Gastrocnemius medialis (tissue), 4 donors: ENCODE data around the gene HSD17B7. TPM values are rescaled to one million over a fixed set of nuclear protein-coding genes. Genes with fewer than 3 reads are reported as not detected.

Experiments used
- ATAC-seq, 2 donors: fragments of 150-250 bp; one replicate each; pipeline ENCODE4 v1.9.1; 2016
- DNase-seq, 2 donors: peaks; one replicate each; pipeline ENCODE4 v3.0.0-alpha.2; 2019
- H3K27ac ChIP-seq, 4 donors: fragments of 200-600 bp; sonication (generic); 1 replicate in 1 of 4; 2 replicates in 3 of 4; pipeline ENCODE4 v1.5.1; 2016 to 2018; ENCODE audit warnings: mild to moderate bottlenecking in 2 of 4, moderate library complexity in 1 of 4
- H3K27me3 ChIP-seq, 3 donors: fragments of 200-600 bp; sonication (generic) in 2 of 3; 1 replicate in 1 of 3; 2 replicates in 2 of 3; pipeline versions ENCODE4 v1.5.1 to v1.6.0; 2016 to 2019; ENCODE audit warnings: mild to moderate bottlenecking in 1 of 3, moderate library complexity in 1 of 3
- H3K36me3 ChIP-seq, 2 donors: fragments of 200-600 bp; sonication (generic) in 1 of 2; one replicate each; pipeline ENCODE4 v1.5.1; 2017 to 2018
- H3K4me1 ChIP-seq, 2 donors: fragments of 200-600 bp; sonication (generic) in 1 of 2; one replicate each; pipeline ENCODE4 v1.5.1; 2016 to 2017; ENCODE audit warnings: mild to moderate bottlenecking in 2 of 2
- H3K4me3 ChIP-seq, 4 donors: fragments of 200-600 bp; sonication (generic) in 3 of 4; 1 replicate in 1 of 4; 2 replicates in 3 of 4; pipeline ENCODE4 v1.5.1; 2016 to 2019; ENCODE audit warnings: mild to moderate bottlenecking in 2 of 4
- H3K9me3 ChIP-seq, 3 donors: fragments of 200-600 bp; sonication (generic) in 2 of 3; 1 replicate in 1 of 3; 2 replicates in 2 of 3; pipeline ENCODE4 v1.5.1; 2016 to 2019
- CTCF ChIP-seq, 5 experiments: fragments of 450-650 bp in 3 of 5; fragments of 200-600 bp in 2 of 5; sonication (generic) in 2 of 5; IDR thresholded peaks in 4 of 5; conservative IDR thresholded peaks in 1 of 5; 1 replicate in 4 of 5; 2 replicates in 1 of 5; pipeline ENCODE4 v1.5.1; 2016 to 2019; ENCODE audit warnings: antibody characterized with exemption in 5 of 5, mild to moderate bottlenecking in 3 of 5, moderate library complexity in 3 of 5
- POLR2A ChIP-seq, 2 donors: fragments of 450-650 bp; IDR thresholded peaks; one replicate each; pipeline ENCODE4 v1.6.1; 2017; ENCODE audit warnings: antibody characterized with exemption in 2 of 2, mild to moderate bottlenecking in 2 of 2, moderate library complexity in 2 of 2
- in situ Hi-C, 4 donors: fragments of 200-750 bp; cut with MboI; loops; one replicate each; pipeline versions ENCODE4 v1.15.0 to v1.8.0; 2017; ENCODE audit warnings: low sequenced_read_pairs in 4 of 4
- intact Hi-C: fragments of 100-400 bp; cut with DNase I; formaldehyde crosslinking; loops from one replicate; pipeline ENCODE4 v1.15.1; 2023; ENCODE audit warnings: low total_unique reads
- total RNA-seq, 4 donors: library from RNA; depleted of rRNA; stranded (reverse); fragments of >200 nt; gene quantifications; one replicate each; pipeline versions ENCODE4 v1.1.0 to v1.2.3, GENCODE V29; 2016

The HSD17B7 gene
- total RNA-seq, 4 donors from 2014 or later = 0.87 to 3.3 (median 2.4) TPM

GRCh38 chr1:162861625-162862024 is 71.1 kb downstream of the HSD17B7 start:
- Histone ChIP-seq H3K4me1 (peaks cover 0 to 6% of the 10 kb centered on the region in 2 donors), H3K27me3 (no peaks in the 10 kb centered on the region), H3K36me3 (no peaks in the 10 kb centered on the region), H3K27ac (peak overlapping the region in 1 of 4 donors; percentile 13), H3K9me3 (no peaks in the 10 kb centered on the region), H3K4me3 (no peak overlapping the region)
- in situ Hi-C loops = loop anchor here in 2 of 4 donors (25.0 kb wide), 1 partner anchor 451 kb away; the partner anchor contains the start of gene NUF2 (in 2 of the 2)
- DNase-seq = no peak
- TF ChIP-seq CTCF (IDR thresholded peaks at IDR 0.05 in 4 of 5, conservative IDR thresholded peaks at IDR 0.05 in 1 of 5) = no peak
- TF ChIP-seq POLR2A (IDR thresholded peaks at IDR 0.05) = no peak
- no peak for ATAC-seq
- intact Hi-C loops = no loop called here

Other genes starting within 250 kb of the HSD17B7 start
- gene UAP1, start 229.0 kb upstream of the HSD17B7 start, total RNA-seq = 10 to 100 TPM; 29.2 to 57.3 (median 43.2) TPM
- 10 to 100 TPM in 2 of 4 donors, 1 to 10 TPM in 2; 9.8 to 15.4 (median 10.6) TPM for gene DDR2, start 158.2 kb upstream of the HSD17B7 start, total RNA-seq
- not detected for gene CCDC190, start 70.5 kb downstream of the HSD17B7 start, total RNA-seq